ENCODE measurements around the gene SLC9B1. TPM values are rescaled to one million over a fixed set of nuclear protein-coding genes. Genes with fewer than 3 reads are reported as not detected.
"Not testable (repeated sequence)": the region's sequence is repeated elsewhere in the genome, so short reads cannot be mapped to it uniquely, and the experiment has no call there.

Gene SLC9B1
- polyA plus RNA-seq, 1 experiment = 0.07 TPM

DNA sequence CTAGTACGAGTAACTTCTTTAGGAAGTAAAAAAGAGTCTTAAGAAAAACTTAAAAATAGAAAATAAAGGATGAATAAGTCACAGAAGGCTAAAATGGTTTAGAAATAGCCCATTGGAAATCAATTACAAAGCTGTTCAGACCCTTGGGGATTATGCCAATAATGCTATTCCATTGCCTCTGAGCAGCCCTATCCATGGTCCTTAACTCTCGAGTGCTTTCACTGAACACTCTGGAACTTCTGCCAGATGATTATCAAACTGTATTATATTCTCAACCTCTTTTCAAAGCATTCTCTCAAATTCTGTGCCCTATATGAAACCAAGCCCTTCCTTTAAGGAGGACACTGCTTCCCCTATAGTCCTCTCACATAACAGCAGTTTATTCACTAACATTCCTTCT lies 17.0 kb downstream of the SLC9B1 start:
- Histone ChIP-seq H3K36me3 (ENCODE audit: control insufficient read depth, insufficient read depth, low read length) (no peaks in the 10 kb centered on the region), H3K27me3 (ENCODE audit: control insufficient read depth, insufficient read depth, low read length) (no peaks in the 10 kb centered on the region), H3K4me3 (ENCODE audit: low read depth, low read length) (no peak overlapping the region)
- TF ChIP-seq, protein P1, sequence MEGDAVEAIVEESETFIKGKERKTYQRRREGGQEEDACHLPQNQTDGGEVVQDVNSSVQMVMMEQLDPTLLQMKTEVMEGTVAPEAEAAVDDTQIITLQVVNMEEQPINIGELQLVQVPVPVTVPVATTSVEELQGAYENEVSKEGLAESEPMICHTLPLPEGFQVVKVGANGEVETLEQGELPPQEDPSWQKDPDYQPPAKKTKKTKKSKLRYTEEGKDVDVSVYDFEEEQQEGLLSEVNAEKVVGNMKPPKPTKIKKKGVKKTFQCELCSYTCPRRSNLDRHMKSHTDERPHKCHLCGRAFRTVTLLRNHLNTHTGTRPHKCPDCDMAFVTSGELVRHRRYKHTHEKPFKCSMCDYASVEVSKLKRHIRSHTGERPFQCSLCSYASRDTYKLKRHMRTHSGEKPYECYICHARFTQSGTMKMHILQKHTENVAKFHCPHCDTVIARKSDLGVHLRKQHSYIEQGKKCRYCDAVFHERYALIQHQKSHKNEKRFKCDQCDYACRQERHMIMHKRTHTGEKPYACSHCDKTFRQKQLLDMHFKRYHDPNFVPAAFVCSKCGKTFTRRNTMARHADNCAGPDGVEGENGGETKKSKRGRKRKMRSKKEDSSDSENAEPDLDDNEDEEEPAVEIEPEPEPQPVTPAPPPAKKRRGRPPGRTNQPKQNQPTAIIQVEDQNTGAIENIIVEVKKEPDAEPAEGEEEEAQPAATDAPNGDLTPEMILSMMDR (IDR thresholded peaks at IDR 0.05; ENCODE audit: insufficient read depth, low read depth, low read length) = no peak
- ChIA-PET CTCF (interaction anchor here (1.2 kb wide), 1 partner anchor 378 kb away, joined by 3 read pairs; no protein-coding TSS in a partner anchor), POLR2A (no interaction called here)
- no peak for DNase-seq (ENCODE audit: low read depth)

DNA sequence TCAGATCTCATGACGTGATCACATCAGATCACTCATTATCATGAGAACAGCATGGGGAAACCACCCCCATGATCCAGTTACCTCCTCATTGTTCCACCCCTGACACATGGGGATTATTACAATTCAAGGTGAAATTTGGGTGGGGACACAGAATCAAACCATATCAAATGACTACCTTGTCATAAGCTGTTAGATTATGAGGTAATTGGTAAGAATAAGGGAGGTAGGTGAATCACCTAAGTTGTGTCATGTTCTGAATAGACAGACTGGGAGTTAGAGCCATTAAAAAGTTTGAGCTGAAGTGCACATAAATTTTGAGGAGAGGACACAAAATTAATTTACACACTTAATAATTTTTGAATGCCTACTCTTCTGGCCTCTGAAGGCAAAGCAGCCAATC lies 24.7 kb downstream of the SLC9B1 start:
- Histone ChIP-seq H3K27me3 (ENCODE audit: control insufficient read depth, insufficient read depth, low read length) (no peaks in the 10 kb centered on the region), H3K4me3 (ENCODE audit: low read depth, low read length) (no peak overlapping the region), H3K36me3 (ENCODE audit: control insufficient read depth, insufficient read depth, low read length) (no peaks in the 10 kb centered on the region)
- TF ChIP-seq, protein P1 (IDR thresholded peaks at IDR 0.05; ENCODE audit: insufficient read depth, low read depth, low read length) = no peak
- POLR2A ChIA-PET = no interaction called here
- CTCF ChIA-PET = no interaction called here
- DNase-seq (ENCODE audit: low read depth) = no peak

DNA sequence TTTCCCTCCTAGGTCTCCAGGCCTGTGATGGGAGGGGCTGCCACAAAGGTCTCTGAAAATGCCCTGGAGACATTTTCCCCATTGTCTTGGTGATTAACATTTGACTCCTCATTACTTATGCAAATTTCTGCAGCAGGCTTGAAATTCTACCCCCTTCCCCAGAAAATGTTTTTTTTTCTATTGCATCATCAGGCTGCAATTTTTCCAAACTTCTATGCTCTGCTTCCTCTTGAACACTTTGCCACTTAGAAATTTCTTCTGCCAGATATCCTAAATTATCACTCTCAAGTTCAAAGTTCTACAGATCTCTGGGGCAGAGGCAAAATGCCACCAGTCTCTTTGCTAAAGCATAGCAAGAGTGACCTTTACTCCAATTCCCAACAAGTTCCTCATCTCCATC lies 25.5 kb downstream of the SLC9B1 start:
- H3K27me3 ChIP-seq (ENCODE audit: control insufficient read depth, insufficient read depth, low read length); H3K36me3 ChIP-seq (ENCODE audit: control insufficient read depth, insufficient read depth, low read length); DNase-seq (ENCODE audit: low read depth); POLR2A ChIA-PET; H3K4me3 ChIP-seq (ENCODE audit: low read depth, low read length); CTCF ChIA-PET: not testable (repeated sequence)

DNA sequence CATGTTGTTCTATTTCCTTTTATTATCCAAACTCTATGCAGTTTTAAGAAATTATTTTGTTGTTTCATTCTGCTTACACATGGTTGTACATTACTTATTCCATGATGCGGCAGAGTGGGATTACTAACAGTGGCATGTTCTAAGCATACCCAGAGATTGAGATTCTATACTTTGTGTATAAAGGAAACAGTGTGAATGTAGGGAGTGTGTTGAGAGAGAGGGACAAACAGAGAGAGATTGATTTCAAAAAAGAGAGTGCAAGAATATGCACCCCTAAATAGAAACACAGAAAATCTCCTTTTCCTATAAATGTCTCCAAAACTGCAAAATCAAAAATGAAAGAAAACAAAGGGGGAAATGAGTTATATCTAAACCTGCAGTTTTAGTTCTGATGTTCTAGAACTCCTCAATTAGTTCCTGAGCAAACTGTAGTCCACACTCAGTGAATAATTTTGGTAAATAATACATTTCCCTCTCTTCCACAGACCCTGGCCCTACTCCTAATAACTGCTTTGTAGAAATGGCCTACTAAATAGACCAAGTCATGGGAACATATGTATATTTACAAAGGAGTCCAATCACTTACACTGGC lies 31.0 kb downstream of the SLC9B1 start:
- H3K4me3 ChIP-seq (ENCODE audit: low read depth, low read length) = no peak overlapping the region
- no peaks in the 10 kb centered on the region for H3K27me3 ChIP-seq (ENCODE audit: control insufficient read depth, insufficient read depth, low read length)
- TF ChIP-seq, protein P1 (IDR thresholded peaks at IDR 0.05; ENCODE audit: insufficient read depth, low read depth, low read length) = no peak
- no peaks in the 10 kb centered on the region for H3K36me3 ChIP-seq (ENCODE audit: control insufficient read depth, insufficient read depth, low read length)
- ChIA-PET CTCF (no interaction called here), POLR2A (no interaction called here)
- DNase-seq (ENCODE audit: low read depth) = no peak

DNA sequence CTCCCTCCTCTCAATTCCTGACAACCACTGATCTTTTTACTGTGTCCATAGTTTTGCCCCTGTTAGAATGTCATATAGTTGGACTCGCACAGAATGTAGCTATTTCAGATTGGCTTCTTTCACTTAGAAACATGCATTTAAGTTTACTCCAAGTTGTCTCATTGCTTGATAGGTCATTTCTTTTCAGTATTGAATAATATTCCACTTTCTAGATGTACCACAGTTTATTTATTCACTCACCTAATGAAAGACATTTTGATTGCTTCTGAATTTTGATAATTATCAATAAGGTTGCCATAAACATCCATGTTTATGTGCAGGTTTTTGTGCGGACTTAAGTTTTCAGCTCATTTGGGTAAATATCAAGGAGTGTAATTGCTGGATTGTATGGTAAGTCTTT lies 38.5 kb downstream of the SLC9B1 start:
- ChIA-PET CTCF (no interaction called here), POLR2A (no interaction called here)
- no peaks in the 10 kb centered on the region for H3K36me3 ChIP-seq (ENCODE audit: control insufficient read depth, insufficient read depth, low read length)
- TF ChIP-seq, protein P1 (IDR thresholded peaks at IDR 0.05; ENCODE audit: insufficient read depth, low read depth, low read length) = no peak
- H3K27me3 ChIP-seq (ENCODE audit: control insufficient read depth, insufficient read depth, low read length) = no peaks in the 10 kb centered on the region
- DNase-seq (ENCODE audit: low read depth) = no peak
- H3K4me3 ChIP-seq (ENCODE audit: low read depth, low read length) = no peak overlapping the region

DNA sequence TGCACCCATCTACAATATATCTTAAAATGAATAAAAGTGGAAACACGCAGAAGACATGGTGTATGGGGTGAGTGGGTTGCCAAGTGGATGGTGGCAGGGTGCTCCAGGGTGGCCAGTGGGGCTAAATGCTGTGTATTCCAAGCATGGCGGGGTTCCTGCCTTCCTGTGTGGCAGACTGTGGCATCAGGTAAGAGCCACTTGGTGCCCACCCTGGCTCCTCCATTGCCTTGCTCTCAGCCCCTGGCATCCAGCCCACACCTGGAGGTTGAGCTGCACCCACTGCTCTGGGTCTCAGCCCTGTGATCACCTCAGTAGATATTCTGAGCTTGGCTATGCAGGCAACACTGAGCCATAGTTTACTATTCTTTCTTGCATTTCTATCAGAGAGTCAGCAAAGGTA lies 57.7 kb downstream of the SLC9B1 start:
- H3K27me3 ChIP-seq (ENCODE audit: control insufficient read depth, insufficient read depth, low read length); DNase-seq (ENCODE audit: low read depth); H3K36me3 ChIP-seq (ENCODE audit: control insufficient read depth, insufficient read depth, low read length); CTCF ChIA-PET; POLR2A ChIA-PET; H3K4me3 ChIP-seq (ENCODE audit: low read depth, low read length): not testable (repeated sequence)
